GM19035 (cell line): Measurements from ENCODE around the gene OLA1.

Experiments used
- ATAC-seq: cut with Tn5 transposase; IDR thresholded peaks from one replicate; pipeline ENCODE4 v1.9.1; 2021; ENCODE audit not compliant: unreplicated experiment

Gene OLA1

DNA sequence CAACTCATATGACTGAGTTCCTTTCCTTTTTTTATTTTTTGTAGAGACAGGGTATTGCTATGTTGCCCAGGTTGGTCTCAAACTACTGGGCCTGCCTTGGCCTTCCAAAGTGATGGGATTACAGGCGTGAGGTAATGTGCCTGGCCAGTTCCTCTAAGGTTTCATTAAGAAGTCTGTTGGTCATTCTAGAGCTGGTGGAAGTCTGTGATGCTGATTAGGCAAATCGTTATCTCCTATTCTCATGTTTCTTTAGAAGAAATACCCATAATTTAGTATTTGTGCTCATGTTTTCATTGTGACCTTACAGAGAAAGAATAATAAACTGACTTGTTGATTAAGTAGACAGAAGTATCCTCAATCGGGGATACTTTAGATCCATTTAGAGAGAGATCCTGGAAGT lies 177.0 kb downstream of the OLA1 start:
- ATAC-seq, result no peak

DNA sequence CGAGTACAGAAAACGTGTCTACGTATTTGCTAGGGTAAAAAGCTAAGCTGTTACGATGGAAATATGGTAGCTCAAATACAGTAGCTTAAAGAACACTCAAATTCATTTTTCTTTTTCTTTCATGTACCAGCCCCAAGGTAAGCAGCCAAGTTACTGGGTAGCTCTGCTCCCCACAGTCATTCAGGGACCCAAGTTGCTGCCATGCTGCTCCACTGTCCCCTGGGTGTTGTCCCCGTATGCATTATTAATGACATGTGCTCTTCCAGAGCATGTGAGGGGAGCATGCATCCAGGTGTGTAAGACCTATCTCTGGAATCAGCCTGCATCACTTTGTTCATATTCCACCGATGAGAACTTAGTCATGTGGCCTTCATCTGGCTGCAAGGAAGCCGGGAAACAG lies 178.1 kb downstream of the OLA1 start:
- ATAC-seq, result no peak

DNA sequence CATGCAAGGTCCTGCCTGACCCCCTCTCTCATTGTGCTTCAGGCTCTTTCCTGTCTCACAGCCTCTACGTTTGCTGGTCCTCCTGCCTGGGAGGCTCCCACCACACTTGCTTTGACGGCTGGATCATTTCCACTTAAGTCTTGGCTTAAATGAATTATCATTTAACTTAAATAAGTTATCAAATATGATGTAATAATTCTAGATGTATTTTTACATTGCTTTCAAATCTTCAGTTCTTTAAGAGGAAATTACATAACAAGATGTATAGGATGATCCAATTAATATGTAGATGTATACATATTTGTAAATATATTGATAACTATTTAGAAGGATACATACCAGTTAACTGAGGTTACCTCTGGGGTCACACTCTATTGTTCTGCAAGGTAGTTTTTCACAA lies 180.5 kb downstream of the OLA1 start:
- no peak for ATAC-seq

GRCh38 chr2:174066871-174067270 lies 181.5 kb downstream of the OLA1 start:
- ATAC-seq, result no peak

DNA sequence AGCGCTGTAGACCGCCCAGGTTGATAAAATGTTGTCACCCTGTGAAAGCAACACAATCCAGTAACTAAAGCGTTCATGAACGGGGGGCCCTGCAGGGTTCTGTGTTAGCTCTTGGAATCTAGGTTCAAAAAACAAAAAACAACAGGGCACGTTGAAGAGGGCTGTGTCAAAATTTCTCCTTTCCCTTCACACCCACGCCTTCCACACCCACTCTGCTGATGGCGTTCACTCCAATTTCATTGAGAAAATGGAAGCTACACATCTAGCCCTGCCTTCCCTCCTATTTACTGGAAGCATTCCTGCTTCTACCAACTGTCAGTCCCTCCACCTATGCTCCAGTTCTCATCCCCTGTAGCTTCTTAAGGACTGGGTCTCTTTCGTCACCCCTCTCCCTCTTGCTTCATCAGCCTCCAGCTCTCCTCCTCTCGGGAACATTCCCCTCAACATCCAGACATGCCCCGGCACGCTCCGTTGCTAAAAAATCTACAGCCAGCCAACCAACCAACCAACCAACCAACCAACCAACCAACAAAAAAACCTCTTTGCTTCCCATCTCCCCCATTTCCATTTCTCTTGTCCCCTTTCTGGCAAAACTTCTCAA lies 184.7 kb downstream of the OLA1 start:
- ATAC-seq, result no peak

DNA sequence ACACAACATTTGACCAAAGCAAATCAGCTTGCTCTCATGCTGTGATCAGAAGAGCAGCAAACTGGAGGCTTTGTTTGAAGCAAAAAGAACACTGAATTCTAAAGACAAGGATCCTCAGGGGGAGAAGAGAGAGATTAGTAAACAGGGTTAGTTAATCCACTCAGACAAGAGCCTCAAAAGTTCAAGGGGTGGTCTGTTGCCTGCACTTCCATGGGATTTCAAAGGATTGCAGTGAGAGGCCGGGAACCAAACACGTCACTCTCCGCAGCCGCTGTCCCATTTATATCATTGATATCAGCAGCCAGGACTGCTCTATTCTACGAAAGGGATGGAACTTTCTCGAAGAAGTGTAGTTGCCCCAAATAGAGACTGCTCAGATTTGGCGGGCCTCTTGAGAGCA lies 185.4 kb downstream of the OLA1 start:
- ATAC-seq, result no peak

- ATAC-seq, result no peak
Measured at GRCh38 chr2:174059884-174060244, 188.5 kb downstream of the OLA1 start.

- ATAC-seq, result no peak
Measured at GRCh38 chr2:174059178-174059883, 189.0 kb downstream of the OLA1 start.

- no peak for ATAC-seq
Measured at GRCh38 chr2:174058456-174058855, 189.9 kb downstream of the OLA1 start.

DNA sequence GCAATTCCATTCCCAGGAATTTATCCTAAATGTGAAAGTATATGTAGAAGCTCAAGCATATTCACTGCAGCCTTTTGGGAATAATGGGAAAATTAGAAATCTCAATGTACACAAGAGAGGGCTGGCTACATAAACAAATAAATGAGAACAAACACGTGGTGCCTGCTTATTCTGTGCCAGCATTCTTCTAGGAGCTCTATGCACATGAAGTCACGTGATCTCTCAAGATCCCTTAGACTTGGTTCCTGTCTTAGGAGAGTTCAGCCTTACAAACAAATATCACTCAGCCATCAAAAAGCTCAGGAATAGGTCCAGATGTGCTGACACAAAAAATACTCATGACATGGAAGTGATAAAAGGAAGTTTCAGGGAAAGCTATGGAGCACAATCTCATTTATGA lies 190.3 kb downstream of the OLA1 start:
- ATAC-seq, result no peak

DNA sequence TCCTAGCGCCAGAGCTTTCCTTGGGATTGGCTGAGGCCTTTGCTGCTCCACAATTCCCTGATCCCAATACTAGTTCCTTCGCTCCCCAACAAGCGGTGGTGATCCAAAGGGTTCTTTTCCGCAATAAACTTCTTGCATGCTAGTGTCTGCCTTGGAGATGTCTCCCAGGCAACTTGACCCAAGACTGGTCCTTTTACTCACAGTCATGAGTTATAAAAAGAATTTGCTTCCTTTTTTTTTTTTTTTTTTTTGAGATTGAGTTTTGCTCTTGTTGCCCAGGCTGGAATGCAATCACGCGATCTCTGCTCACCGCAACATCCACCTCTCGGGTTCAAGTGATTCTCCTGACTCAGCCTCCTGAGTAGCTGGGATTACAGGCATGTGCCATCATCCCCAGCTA lies 193.4 kb downstream of the OLA1 start:
- no peak for ATAC-seq

DNA sequence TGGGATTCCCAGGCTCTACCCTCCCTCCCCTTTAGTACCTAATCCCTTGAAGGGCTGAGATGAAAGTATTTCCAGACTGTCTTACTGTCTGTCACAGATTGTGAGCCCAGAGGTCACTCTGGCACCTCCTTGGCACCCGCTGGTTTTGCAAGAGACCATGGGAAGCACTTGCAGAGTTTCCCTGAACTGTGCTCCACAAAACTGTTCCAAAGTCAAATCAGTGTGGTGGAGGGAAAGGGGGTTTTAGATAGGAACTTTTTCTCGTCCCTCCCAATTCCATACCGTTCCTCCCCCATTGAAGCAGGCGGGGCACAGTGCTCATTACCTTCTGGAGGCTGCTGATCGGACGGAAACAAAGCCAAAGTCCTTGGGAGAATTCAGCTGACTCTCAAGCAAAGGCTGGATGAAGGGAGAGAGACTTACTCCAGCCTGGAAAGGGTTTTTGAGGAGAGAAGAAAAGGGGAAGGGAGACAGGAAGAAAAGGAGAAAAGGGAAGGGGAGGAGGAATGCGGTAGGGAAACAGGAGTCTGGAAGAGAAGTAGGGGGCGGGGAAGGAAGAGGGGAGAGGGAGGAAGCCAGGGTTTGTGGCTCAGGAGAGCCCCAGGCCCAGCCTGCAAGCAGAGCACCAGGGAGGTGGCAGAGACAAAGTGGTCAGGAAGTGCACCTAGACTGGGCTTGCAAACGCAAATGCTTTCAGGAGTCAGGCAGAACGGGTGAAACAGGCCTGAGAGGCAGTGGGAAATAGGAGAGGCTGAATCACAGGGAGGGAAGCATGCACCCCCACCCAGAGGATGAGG lies 194.8 kb downstream of the OLA1 start:
- no peak for ATAC-seq

DNA sequence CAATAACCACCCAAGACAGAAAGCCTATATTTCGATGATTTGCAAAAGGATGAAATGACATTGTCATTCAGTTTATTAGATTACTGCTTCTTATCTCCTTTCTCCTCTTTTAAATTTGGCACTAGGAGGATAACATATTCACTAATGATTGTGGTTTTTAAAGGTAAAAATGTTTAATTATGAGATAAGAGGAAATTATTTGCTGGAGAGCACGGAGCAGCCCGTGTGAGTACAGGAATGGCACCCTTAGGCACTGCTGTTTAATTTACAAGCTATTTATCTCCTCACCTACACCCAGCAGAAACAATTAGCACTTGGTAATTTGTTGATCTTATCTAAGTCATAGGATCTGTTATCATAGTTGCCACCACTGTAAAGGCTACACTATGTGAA lies 195.8 kb downstream of the OLA1 start:
- ATAC-seq, result no peak

- no peak for ATAC-seq
Measured at GRCh38 chr2:174051741-174052583, 196.4 kb downstream of the OLA1 start.

- no peak for ATAC-seq
Measured at GRCh38 chr2:174051068-174051467, 197.3 kb downstream of the OLA1 start.

DNA sequence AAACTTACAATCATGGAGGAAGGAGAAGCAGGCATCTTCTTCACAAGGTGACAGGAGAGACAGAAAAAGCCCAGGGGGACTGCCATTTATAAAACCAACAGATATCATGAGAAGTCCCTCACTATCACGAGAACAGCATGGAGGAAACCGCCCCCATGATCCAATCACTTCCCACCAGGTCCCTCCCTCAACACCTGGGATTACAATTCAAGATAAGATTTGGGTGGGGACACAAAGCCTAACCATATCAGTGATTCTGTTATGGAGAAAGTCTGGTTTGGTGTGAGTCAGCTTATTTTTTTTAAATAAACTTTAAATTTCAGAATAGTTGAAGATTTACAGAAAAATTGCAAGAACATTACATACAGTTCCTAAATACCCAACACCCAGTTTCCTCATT lies 198.4 kb downstream of the OLA1 start:
- ATAC-seq, result no peak

DNA sequence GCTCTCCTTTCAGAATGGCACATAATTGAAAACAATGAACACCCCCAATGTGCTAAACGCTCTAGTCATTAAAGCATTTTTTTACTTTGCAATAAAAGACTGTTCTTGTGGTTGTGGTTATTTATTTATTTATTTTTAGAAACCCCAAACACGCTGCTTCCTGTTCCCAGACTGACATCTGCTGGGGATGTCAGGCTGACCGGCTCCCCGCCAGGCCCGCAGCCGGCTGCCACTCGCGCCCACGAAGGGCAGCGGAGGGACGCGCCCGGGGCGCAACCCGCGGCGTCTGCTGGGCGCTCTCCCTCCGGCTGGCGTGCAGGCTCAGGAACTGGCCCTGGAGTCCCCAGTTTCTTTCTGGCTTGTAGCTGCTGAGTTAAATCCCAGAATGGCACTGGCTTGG lies 200.1 kb downstream of the OLA1 start:
- ATAC-seq, result no peak

- no peak for ATAC-seq
Measured at GRCh38 chr2:174047746-174048145, 200.6 kb downstream of the OLA1 start.

DNA sequence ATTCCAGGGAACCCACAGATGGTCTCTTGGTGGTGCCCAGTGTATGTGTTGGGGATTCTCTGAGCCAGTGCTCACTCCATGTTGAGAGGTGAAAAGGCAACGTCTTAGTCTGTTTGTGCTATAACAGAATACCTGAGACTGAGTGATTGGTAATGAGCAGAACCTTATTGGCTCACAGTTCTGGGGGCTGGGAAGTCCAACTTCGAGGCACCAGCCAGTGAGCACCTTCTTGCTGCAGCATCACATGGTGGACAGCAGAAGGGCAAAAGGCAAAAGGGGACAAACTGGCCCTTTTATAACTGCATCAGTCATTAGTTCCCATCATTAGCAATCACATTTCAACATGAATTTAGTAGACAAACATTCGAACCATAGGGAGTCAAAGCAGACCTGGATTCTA lies 202.2 kb downstream of the OLA1 start:
- ATAC-seq, result no peak

DNA sequence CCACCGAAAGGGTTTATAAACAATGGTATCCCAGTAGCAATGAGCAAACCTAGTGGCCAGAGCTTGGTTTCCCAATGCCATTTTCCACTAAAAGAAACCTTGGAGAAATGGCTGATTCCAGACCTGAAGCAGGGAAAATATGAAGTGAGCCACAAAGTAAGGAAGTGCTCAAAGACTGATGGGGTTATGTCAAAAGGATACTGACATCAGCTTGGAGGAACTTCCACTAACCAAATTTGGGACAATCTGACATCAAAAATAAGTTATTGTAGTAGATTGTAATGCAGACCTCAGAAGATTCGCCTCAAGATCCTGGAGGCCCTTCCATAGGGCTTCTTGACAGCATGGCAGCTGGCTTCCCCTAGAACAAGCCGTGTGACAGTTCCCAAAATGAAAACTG lies 203.8 kb downstream of the OLA1 start:
- no peak for ATAC-seq

DNA sequence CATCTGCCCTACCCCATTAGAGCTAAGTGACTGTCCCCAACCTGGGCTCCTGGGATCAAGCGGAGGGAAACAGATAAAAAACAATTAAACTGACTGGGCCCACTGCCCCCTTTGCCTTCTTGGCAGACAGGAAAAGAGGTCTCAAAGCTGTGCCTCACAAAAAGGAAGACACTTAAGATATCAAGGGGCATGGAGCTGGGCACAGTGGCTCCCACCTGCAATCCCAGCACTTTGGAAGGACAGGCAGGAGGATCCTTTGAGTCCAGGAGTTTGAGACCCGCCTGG lies 208.0 kb downstream of the OLA1 start:
- no peak for ATAC-seq
